OCI-LY3 (cell line): ENCODE measurements around the gene FAM181A.

ENCODE experiments used
- H2AFZ ChIP-seq: fragments of 200-600, 300-600 bp; shearing (Covaris generic); 2 replicates; pipeline ENCODE4 v1.6.0; 2014; ENCODE audit warnings: antibody characterized with exemption, low read depth, low read length
- H3K27ac ChIP-seq: fragments of 200-600, 300-600 bp; sonication (generic); 2 replicates; pipeline ENCODE4 v1.5.1; 2014; ENCODE audit warnings: mild to moderate bottlenecking, low read length, moderate library complexity, mixed read lengths
- H3K27me3 ChIP-seq: fragments of 200-600, 300-600 bp; sonication (generic); 2 replicates; pipeline ENCODE4 v1.6.1; 2014; ENCODE audit warnings: low read depth, low read length, mixed read lengths
- H3K36me3 ChIP-seq: fragments of 200-600, 300-600 bp; sonication (generic); replicated peaks from 2 replicates; pipeline ENCODE3; 2014; ENCODE audit warnings: low read depth, low read length, mixed read lengths
- H3K4me1 ChIP-seq: fragments of 300-600, 200-600 bp; sonication (generic); 2 replicates; pipeline ENCODE4 v1.6.1; 2014; ENCODE audit warnings: low read length, mixed read lengths
- H3K4me2 ChIP-seq: fragments of 200-600, 300-600 bp; sonication (generic); 2 replicates; pipeline ENCODE4 v1.6.1; 2014; ENCODE audit warnings: low read length, mixed read lengths
- H3K4me3 ChIP-seq: fragments of 300-600, 200-600 bp; sonication (generic); 2 replicates; pipeline ENCODE4 v1.5.1; 2014; ENCODE audit warnings: antibody characterized with exemption, mild to moderate bottlenecking, low read length, moderate library complexity
- H3K79me2 ChIP-seq: fragments of 300-600, 200-600 bp; shearing (Covaris generic); 2 replicates; pipeline ENCODE4 v1.6.1; 2014; ENCODE audit warnings: mild to moderate bottlenecking, low read length, mixed read lengths
- H3K9ac ChIP-seq: fragments of 300-600, 200-600 bp; shearing (Covaris generic); 2 replicates; pipeline ENCODE4 v1.6.0; 2014; ENCODE audit warnings: mild to moderate bottlenecking, low read length, moderate library complexity
- H3K9me3 ChIP-seq: fragments of 200-600, 300-600 bp; shearing (Covaris generic); 2 replicates; pipeline ENCODE4 v1.6.1; 2014; ENCODE audit warnings: low read length, mixed read lengths; ENCODE audit not compliant: insufficient read depth
- H4K20me1 ChIP-seq: fragments of 200-600, 300-600 bp; sonication (generic); 2 replicates; pipeline ENCODE4 v1.6.1; 2016; ENCODE audit warnings: low read length, mixed read lengths; ENCODE audit not compliant: insufficient read depth
- EZH2phosphoT487 ChIP-seq: fragments of 200-600 bp; shearing (Covaris generic); IDR thresholded peaks from 2 replicates; pipeline ENCODE4 v1.6.1; 2018; ENCODE audit warnings: antibody characterized with exemption, mixed run types, low read depth
- TF ChIP-seq, protein P1 (sequence below): fragments of 200-600, 300-600 bp; sonication (generic); IDR thresholded peaks from 2 replicates; pipeline ENCODE4 v1.5.1; 2014; ENCODE audit warnings: antibody characterized with exemption, low read length, low read depth

Gene FAM181A

DNA sequence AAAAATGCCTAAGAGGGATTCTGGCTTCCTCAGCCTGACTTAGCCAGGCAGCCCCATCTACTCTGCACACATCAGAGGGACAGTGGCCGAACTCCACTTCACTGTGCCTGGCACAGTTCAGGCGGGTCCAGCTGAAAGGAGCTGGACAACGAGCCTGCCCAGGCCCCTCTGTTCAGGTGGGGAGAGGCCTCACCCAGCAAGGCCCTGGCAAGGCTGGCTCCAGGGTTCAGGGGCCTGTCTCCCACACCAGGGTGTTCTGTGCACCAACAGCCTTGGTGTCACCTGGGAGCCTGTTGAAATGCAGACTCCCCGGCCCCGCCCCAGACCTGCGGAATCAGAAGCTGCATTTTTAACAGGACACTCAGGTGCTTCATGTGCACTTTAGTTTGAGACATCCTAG lies 9.8 kb downstream of the FAM181A start:
- H3K27me3 ChIP-seq: no peaks in the 10 kb centered on the region
- H3K79me2 ChIP-seq: no peaks in the 10 kb centered on the region
- H3K9me3 ChIP-seq: no peaks in the 10 kb centered on the region
- H3K4me3 ChIP-seq: no peak overlapping the region
- H2AFZ ChIP-seq: no peak overlapping the region
- no peak overlapping the region for H3K27ac ChIP-seq
- H3K4me1 ChIP-seq: peaks cover 11% of the 10 kb centered on the region
- no peak overlapping the region for H3K9ac ChIP-seq
- no peak overlapping the region for H3K4me2 ChIP-seq
- no peaks in the 10 kb centered on the region for H4K20me1 ChIP-seq
- H3K36me3 ChIP-seq: no peaks in the 10 kb centered on the region
- TF ChIP-seq EZH2phosphoT487: no peak

DNA sequence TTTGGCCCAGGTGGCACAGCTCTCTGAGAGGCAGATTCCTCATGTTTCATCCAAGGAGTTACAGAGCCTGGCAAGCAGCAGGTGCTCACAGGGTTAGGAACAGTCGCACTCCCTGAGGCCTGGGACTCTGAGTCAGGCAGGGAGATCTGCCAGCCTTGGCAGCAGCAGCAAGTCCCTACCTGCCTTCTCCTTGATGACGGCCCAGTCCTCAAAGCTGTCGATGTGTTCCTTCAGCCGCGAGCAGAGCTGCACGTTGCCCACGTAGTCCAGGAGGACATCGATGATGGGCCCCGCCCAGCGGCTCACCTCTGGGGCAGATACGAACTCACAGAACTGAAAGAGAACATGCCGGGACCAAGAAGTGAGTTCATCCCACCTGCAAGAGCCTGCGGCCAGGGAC lies 10.4 kb downstream of the FAM181A start:
- Histone ChIP-seq H2AFZ (no peak overlapping the region), H3K27ac (no peak overlapping the region), H4K20me1 (no peaks in the 10 kb centered on the region), H3K9me3 (no peaks in the 10 kb centered on the region), H3K4me3 (no peak overlapping the region), H3K9ac (no peak overlapping the region), H3K79me2 (no peaks in the 10 kb centered on the region), H3K4me1 (peaks cover 11% of the 10 kb centered on the region), H3K4me2 (no peak overlapping the region), H3K27me3 (no peaks in the 10 kb centered on the region), H3K36me3 (no peaks in the 10 kb centered on the region)
- TF ChIP-seq, protein P1, sequence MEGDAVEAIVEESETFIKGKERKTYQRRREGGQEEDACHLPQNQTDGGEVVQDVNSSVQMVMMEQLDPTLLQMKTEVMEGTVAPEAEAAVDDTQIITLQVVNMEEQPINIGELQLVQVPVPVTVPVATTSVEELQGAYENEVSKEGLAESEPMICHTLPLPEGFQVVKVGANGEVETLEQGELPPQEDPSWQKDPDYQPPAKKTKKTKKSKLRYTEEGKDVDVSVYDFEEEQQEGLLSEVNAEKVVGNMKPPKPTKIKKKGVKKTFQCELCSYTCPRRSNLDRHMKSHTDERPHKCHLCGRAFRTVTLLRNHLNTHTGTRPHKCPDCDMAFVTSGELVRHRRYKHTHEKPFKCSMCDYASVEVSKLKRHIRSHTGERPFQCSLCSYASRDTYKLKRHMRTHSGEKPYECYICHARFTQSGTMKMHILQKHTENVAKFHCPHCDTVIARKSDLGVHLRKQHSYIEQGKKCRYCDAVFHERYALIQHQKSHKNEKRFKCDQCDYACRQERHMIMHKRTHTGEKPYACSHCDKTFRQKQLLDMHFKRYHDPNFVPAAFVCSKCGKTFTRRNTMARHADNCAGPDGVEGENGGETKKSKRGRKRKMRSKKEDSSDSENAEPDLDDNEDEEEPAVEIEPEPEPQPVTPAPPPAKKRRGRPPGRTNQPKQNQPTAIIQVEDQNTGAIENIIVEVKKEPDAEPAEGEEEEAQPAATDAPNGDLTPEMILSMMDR: no peak
- TF ChIP-seq EZH2phosphoT487: no peak

DNA sequence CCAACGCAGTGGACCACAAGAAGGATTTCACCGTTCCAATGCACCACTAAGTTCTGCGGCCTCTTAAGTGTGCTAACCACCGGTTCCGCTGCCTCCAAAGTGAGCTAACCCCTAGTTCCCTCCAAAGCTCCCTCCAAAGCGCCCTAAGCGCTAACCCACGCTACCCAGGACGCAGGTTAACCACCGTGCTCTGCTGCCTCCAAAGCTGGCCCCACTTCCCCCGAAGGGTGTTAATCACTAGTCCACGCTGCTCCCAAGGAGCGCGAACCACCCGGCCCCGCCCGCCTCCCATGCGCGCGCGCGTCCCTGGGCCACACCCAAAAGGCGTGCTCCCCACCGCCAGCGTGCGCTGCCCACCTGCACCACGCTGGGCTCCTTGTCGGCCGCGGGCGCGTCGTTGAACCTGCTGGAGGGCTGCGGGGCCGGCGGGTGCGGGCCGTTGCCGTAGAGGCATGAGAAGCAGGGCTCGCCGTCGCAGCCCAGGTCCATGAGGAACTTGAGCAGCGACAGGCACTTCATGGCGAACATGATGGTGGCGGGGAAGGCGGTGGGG lies 11.7 kb downstream of the FAM181A start:
- no peak overlapping the region for H3K4me2 ChIP-seq
- no peak for TF ChIP-seq EZH2phosphoT487
- TF ChIP-seq, protein P1: no peak
- no peaks in the 10 kb centered on the region for H4K20me1 ChIP-seq
- no peak overlapping the region for H3K27ac ChIP-seq
- H3K36me3 ChIP-seq: no peaks in the 10 kb centered on the region
- H3K9ac ChIP-seq: no peak overlapping the region
- no peak overlapping the region for H3K4me3 ChIP-seq
- no peaks in the 10 kb centered on the region for H3K79me2 ChIP-seq
- H3K4me1 ChIP-seq: peaks cover 11% of the 10 kb centered on the region
- H2AFZ ChIP-seq: no peak overlapping the region
- H3K9me3 ChIP-seq: no peaks in the 10 kb centered on the region
- no peaks in the 10 kb centered on the region for H3K27me3 ChIP-seq

DNA sequence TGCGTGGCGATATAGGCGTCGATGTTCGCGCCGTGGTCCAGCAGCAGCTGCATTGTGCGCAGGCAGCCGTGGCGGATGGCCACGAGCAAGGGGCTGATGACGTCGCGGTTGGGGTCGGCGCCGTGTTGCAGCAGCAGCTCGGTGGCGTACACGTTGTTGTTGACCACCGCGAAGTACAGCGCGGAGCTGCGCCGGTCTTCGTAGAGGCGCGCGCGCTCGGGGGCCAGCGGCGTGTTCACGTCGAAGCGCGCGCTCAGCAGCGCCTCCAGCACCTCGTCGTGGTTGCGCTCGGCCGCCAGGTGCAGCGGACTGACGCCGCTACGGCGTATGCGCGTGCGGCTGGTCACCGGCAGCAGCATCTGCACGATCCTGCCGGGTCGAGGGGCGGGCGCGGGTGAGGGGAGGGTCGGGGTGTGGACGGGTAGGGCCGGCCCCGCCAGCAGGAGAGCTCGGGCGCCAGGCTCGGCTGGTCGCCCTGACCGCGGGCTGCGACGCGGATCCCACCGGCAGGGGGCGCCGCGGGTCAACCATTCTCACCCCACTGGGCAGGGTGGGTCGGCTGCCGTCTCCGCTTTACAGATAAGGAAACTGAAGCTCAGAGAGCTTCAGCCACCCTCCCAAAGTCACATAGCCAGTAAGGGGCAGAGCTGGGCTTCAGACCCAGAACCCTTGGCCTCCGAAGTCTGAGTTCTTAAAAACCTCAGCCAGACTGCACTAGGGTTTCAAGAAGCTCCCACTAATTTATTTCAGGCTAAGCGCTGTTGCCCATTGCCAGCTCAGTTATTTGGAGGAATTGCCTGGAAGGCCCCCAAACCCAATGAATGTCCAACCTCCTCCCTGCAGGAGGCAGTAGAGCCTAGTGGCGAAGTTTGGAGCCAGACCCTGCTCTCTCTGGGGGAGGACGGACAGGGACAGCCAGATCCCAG lies 12.4 kb downstream of the FAM181A start:
- Histone ChIP-seq H3K4me2 (peak overlapping the region; percentile 27), H2AFZ (no peak overlapping the region), H3K27ac (no peak overlapping the region), H3K27me3 (no peaks in the 10 kb centered on the region), H3K4me1 (peaks cover 11% of the 10 kb centered on the region), H4K20me1 (no peaks in the 10 kb centered on the region), H3K36me3 (no peaks in the 10 kb centered on the region), H3K9ac (peak overlapping the region; percentile 7; the same call in 1 of the 2 replicates), H3K9me3 (no peaks in the 10 kb centered on the region), H3K79me2 (no peaks in the 10 kb centered on the region), H3K4me3 (no peak overlapping the region)
- TF ChIP-seq, protein P1: peak; percentile 68
- no peak for TF ChIP-seq EZH2phosphoT487
